HUES64 (cell line): ENCODE measurements around the gene GATD1.

Experiments used
- H3K27ac ChIP-seq: 2 replicates; pipeline ENCODE4 v1.7.0; 2013; ENCODE audit warnings: low read depth, low read length, inconsistent platforms
- H3K27me3 ChIP-seq: 2 replicates; pipeline ENCODE4 v1.6.1; 2013; ENCODE audit warnings: mild to moderate bottlenecking, low read length; ENCODE audit not compliant: insufficient read depth
- H3K36me3 ChIP-seq: 2 replicates; pipeline ENCODE4 v1.6.1; 2013; ENCODE audit warnings: mild to moderate bottlenecking, low read length; ENCODE audit not compliant: insufficient read depth
- H3K4me1 ChIP-seq: 2 replicates; pipeline ENCODE4 v1.6.1; 2013; ENCODE audit warnings: mild to moderate bottlenecking, low read length, moderate library complexity; ENCODE audit not compliant: insufficient read depth
- H3K4me3 ChIP-seq: 2 replicates; pipeline ENCODE4 v1.5.1; 2013; ENCODE audit warnings: mild to moderate bottlenecking, low read length, moderate library complexity
- H3K9ac ChIP-seq: 2 replicates; pipeline ENCODE4 v1.6.1; 2013; ENCODE audit warnings: mild to moderate bottlenecking, low read depth, low read length
- H3K9me3 ChIP-seq: 2 replicates; pipeline ENCODE4 v1.6.1; 2013; ENCODE audit warnings: low read depth, low read length; ENCODE audit not compliant: insufficient read depth
- WGBS: fragments of 150-250, 120-280 bp; methylation state at CpG from one replicate; pipeline ENCODE4 v1.1.7; 2013; ENCODE audit warnings: missing lambda C conversion rate; 5-methylcytosine and 5-hydroxymethylcytosine counted together

Gene GATD1

DNA sequence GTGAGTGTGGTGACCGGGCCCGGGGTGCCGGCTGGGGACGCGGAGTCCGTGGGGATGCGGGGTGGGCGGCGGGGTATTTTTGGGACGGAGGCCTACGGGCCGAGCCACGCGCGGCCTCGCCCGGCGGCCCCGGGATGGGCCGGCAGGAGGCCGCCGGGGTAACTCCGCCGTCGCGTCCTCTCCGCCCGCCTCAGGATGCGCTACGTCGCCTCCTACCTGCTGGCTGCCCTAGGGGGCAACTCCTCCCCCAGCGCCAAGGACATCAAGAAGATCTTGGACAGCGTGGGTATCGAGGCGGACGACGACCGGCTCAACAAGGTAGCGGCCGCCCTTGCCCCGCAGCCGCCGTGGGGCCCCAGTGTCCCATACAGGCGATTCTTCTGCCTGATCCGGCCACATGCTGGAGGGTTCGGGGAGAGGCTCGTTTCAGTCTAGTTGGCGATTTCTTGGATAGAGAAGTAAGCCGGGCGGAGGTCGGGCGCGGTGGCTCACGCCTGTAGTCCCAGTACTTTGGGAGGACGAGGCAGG lies 32.8 kb upstream of the GATD1 start:
- Histone ChIP-seq H3K27ac (peak overlapping the region; percentile 98), H3K9me3 (no peaks in the 10 kb centered on the region), H3K9ac (peak overlapping the region; percentile 99), H3K4me1 (peaks cover 6% of the 10 kb centered on the region), H3K27me3 (no peaks in the 10 kb centered on the region), H3K36me3 (peaks cover 34% of the 10 kb centered on the region), H3K4me3 (peak overlapping the region; percentile 98)
- WGBS: under 1% methylated on average over 55 of the region's 55 CpGs

DNA sequence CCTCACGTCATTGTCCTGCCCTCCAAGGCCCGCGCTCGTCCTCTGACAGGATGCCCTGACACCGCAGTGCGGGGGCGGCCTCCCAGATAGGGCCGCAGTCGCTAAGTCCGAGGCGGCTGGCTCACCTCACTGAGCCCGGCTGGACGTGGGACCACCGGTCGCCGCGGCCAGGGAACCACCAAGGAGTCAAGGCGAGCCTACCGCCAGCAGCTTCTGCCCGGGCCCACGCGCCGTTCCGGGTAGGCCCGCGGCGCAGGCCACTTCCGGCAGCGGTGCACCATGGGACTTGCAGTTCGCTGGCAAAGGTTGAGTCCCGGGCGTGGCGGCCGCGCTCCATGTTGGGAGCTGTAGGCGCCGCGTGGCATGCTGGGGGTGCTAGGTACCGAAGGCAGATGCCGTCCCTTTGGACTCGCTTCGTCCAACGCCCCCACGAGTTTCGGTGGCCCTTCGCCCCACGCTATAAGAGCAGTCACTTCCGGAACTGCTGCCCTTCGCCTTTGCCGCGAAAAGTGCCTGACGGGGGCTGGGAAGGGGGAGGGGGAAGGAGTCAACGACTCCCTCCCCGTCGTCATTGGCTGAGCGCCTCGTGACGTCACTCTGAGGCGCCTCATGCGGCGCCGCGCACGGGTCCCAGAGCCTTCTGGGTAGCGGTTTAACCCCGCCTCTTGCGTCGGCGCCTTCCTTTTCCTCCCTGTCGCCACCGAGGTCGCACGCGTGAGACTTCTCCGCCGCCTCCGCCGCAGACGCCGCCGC lies 32.2 kb upstream of the GATD1 start, which contains the start of gene RPLP2:
Gene RPLP2, plus strand, starts transcription at position 681 of the 753 bp plus-strand sequence. CDS start 268 bp downstream, outside the sequence.
- peaks cover 32% of the 10 kb centered on the region for H3K36me3 ChIP-seq
- no peaks in the 10 kb centered on the region for H3K27me3 ChIP-seq
- H3K4me1 ChIP-seq: peaks cover 6% of the 10 kb centered on the region
- peak within 1 kb of the TSS; percentile 98 for H3K4me3 ChIP-seq
- H3K9ac ChIP-seq: peak within 1 kb of the TSS; percentile 99
- peak within 1 kb of the TSS; percentile 98 for H3K27ac ChIP-seq
- no peaks in the 10 kb centered on the region for H3K9me3 ChIP-seq
- WGBS: under 1% methylated on average over 81 of the region's 81 CpGs

DNA sequence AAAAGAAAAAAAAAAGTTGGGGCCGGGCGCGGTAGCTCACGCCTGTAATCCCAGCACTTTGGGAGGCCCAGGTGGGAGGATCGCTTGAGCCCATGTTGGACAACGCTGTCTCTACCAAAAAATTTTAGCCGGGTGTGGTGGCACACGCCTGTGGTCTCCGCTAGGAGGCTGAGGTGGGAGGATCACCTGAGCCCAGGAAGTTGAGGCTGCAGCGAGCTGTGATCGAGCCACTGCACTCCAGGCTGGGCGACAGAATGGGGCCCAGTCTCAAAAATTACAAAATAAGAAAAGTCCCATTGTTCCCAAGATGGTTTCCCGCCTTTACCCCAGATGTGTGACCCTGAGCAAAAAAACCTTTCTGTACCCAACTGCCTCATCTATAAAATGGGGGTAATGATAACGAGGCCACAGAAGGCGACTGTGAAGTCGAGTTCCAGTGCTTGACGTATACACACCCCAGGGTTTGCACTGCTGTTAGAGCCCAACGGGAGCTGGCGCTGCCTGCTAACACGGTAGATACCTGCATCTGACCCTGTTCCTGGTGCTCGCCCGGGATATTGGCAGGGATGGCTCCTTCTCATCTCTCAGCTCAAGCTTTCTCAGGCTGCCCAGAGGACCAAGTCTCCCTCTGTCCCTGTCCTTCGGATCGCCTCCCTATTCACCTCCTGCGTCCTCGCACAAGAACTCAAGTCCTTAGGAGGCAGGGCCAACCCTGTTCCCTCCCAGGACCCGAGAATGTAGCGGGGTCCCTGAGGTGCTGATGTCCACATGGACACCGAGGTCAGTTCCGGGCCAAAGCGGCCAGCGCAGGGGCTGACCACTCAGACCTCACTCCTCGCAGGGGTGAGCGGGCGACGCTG lies 31.4 kb upstream of the GATD1 start:
- peak overlapping the region; percentile 99 for H3K9ac ChIP-seq
- 36% methylated on average over 36 of the region's 36 CpGs for WGBS
- H3K9me3 ChIP-seq: no peaks in the 10 kb centered on the region
- H3K27ac ChIP-seq: peak overlapping the region; percentile 98
- peak overlapping the region; percentile 98 for H3K4me3 ChIP-seq
- H3K27me3 ChIP-seq: no peaks in the 10 kb centered on the region
- peaks cover 6% of the 10 kb centered on the region for H3K4me1 ChIP-seq
- peaks cover 31% of the 10 kb centered on the region for H3K36me3 ChIP-seq

DNA sequence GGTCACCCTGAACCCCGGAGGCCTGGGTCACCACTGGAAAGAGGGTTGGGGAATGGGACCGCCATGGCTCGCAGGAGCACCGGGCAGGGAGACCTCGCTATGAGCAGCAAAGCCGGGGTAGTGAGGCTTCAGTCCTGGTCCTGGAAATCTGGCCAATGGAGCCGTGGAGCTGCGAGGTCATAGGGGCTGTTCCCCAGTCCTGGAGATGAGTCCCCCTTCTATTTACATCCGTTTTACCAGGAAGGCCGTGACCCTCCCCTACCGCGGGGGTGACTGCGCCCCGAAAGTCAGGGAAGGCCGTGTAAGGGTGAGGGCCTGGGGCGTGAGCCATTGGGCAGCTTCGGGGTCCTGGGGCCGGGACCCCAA lies 27.3 kb upstream of the GATD1 start:
- 26% methylated on average over 18 of the region's 18 CpGs for WGBS
- peak overlapping the region; percentile 70 for H3K9ac ChIP-seq
- H3K27ac ChIP-seq: peak overlapping the region; percentile 52; the same call in 1 of the 2 replicates

DNA sequence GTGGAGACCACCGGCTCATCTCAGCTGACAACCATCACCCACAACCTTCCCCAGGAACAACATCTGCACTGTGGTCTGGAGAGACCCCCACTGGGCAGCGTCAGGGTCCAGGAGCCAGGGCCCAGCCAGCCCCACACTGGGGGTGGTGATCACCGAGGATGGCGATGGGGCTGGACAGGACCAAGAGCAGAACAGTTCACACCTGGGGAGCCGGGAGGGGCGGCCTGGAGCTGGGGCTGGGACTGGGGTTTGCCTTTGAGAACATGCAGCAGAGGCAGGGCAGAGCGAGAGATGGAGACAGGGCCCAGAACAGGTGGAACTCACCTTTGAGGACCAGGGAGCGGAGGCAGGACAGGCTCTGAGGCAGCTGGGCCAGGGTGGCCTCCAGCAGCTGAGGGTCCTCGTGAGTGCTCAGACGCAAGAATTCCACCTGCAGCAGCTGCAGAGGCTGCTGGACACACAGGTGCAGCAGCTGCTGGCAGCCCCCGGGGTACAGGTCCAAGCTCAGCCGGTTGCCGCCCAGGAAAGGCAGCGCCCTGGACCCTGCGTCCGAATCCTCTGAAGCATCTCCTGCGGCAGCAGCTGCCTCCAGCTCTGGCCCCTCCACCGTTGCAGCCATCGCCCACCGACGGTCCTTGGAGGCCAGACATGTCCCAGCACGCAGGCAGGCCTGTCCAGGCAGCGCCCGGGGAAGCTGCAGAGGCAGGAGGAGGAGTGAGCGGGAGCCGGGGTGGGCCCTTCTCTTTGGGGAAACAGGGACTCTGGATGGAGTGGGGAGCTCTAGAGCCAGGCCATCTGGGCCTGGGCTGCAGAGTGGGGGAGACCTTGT lies 26.7 kb upstream of the GATD1 start:
- 70% methylated on average over 26 of the region's 26 CpGs for WGBS
- Histone ChIP-seq H3K4me3 (peak overlapping the region; percentile 71), H3K9ac (peak overlapping the region; percentile 70), H3K4me1 (no peaks in the 10 kb centered on the region), H3K36me3 (peaks cover 8% of the 10 kb centered on the region), H3K9me3 (no peaks in the 10 kb centered on the region), H3K27me3 (no peaks in the 10 kb centered on the region), H3K27ac (no peak overlapping the region; the same call in 1 of the 2 replicates)

More for the DNA sequence above, 27.3 kb upstream of the GATD1 start:
- Histone ChIP-seq H3K4me3 (peak overlapping the region; percentile 71), H3K36me3 (peaks cover 6% of the 10 kb centered on the region), H3K9me3 (no peaks in the 10 kb centered on the region), H3K27me3 (no peaks in the 10 kb centered on the region), H3K4me1 (no peaks in the 10 kb centered on the region)

DNA sequence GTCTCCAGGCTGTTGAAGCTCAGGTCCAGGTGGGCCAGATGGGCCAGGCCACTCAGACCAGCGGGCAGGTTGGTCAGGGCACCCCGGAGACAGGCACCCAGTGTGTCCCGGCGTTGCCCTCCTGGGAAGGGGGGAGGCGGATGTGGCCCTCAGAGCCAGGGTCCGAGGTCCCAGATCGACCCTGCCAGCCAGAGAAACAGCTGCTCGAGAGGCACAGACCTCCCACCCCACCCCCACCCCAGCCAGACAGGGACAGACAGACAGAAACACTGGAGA lies 26.1 kb upstream of the GATD1 start:
- Histone ChIP-seq H3K27me3 (no peaks in the 10 kb centered on the region), H3K9me3 (no peaks in the 10 kb centered on the region), H3K27ac (no peak overlapping the region), H3K4me1 (no peaks in the 10 kb centered on the region), H3K36me3 (peaks cover 8% of the 10 kb centered on the region), H3K4me3 (no peak overlapping the region), H3K9ac (no peak overlapping the region; the same call in 1 of the 2 replicates)
- WGBS: 92% methylated on average over 8 of the region's 8 CpGs

DNA sequence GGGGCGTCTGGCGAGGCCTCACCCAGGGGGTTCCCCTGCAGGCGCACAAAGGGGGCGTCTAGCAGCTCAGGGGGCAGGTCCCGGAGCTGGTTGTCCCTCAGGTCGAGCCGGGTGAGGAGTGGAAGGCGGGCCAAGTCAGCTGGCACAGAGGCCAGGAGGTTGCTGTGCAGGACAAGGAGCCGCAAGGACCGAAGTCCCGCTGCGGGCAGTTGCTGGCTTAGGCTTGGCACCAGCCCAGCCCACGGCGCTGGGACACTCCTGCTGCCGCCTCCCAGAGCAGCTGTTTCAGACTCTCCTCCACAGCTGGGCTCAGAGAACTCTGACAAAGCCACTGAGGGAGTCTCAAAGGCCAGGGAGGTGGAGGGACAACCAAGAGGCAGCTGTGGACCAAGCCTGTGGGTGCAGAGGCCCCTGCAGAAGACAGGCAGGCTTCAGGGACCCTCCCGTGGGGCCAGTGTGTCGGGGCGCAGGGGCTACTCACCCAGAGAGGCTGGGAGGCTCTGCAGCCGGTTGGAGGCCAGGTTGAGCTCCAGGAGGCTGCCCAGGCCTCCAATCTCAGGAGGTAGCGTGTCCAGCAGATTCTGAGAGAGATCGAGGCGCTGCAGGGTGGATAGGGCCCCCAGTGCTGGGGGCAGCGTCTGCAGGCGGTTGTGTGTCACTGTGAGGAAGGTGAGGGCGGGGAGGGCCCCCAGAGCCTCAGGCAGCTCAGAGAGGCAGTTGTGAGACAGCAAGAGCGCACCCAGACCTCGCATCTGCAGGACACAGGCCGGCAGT lies 25.6 kb upstream of the GATD1 start:
- no peaks in the 10 kb centered on the region for H3K27me3 ChIP-seq
- no peaks in the 10 kb centered on the region for H3K4me1 ChIP-seq
- H3K9ac ChIP-seq: peak overlapping the region; percentile 5; the same call in 1 of the 2 replicates
- H3K4me3 ChIP-seq: no peak overlapping the region
- no peaks in the 10 kb centered on the region for H3K9me3 ChIP-seq
- 94% methylated on average over 28 of the region's 28 CpGs for WGBS
- H3K27ac ChIP-seq: no peak overlapping the region
- peaks cover 8% of the 10 kb centered on the region for H3K36me3 ChIP-seq

DNA sequence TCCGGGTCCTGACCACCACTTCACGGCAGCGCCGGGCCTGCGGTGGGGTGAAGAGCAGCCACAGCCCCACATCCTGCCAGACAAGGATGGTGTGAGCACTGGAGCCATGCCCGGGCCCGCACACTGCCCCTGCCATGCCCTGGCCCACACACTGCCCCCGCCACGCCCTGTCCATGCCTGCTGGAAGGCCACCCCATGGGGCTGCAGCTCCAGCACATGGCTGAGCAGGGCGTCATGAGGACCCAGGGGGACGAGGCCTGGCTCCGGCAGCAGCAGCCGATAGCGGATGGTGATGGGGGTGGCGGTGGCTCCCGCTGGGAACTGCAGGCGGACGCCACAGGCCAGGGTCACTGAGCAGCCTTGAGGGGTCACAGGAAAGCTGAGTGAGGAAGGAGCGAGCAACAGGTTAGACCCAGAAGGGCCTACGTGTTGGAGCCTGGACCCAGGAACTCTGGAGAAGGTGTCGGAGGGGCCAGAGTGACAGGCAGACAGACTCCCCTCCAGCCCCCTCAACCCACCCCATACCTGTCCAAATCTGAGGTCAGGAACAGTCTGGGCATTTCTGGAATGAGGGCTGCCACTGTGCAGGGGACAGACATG lies 24.8 kb upstream of the GATD1 start:
- peaks cover 8% of the 10 kb centered on the region for H3K36me3 ChIP-seq
- H3K9ac ChIP-seq: no peak overlapping the region
- H3K4me1 ChIP-seq: no peaks in the 10 kb centered on the region
- H3K9me3 ChIP-seq: no peaks in the 10 kb centered on the region
- H3K27ac ChIP-seq: no peak overlapping the region
- H3K4me3 ChIP-seq: no peak overlapping the region
- H3K27me3 ChIP-seq: no peaks in the 10 kb centered on the region
- WGBS: 95% methylated on average over 21 of the region's 21 CpGs

DNA sequence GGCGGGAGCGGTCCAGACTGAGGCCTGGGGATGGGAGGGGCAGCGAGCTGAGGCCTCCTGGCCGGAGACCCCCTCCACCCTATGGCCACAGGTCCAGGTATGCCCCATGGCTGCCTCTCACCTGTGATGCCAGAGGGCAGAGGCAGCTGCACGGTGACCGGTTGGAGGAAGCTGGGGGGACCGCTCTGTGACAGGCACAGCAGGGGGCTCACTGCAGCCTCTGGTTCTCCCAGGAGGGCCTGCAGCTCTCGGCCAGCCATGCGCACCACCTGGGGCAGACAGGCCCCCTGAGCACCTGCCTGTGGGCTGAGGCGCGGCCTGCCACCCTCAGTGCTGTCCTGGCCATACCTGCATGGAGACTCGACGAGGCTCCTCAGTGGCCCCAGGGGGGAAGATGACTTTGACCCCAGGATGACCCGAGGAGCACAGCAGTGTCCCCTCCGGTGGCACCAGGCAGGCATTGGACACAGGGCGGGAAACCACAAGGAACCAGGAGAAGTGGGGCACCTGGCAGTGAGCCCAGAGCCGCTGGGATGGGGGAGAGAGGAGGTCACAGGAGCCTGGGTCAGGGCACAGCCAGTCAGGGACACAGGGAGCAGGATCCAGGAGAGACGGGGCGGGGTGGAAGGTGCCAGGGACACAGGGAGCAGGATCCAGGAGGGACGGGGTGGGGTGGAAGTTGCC lies 24.0 kb upstream of the GATD1 start:
- Histone ChIP-seq H3K9ac (no peak overlapping the region), H3K4me3 (no peak overlapping the region), H3K4me1 (0 out of 2 replicates have a peak, but pooled peaks cover 5% of the 10 kb centered on the region), H3K9me3 (no peaks in the 10 kb centered on the region), H3K27me3 (no peaks in the 10 kb centered on the region), H3K27ac (no peak overlapping the region), H3K36me3 (peaks cover 8% of the 10 kb centered on the region)
- 94% methylated on average over 20 of the region's 20 CpGs for WGBS
